Pancreas (tissue), 10 donors: ENCODE measurements around the gene AGPAT4. TPM values are rescaled to one million over a fixed set of nuclear protein-coding genes. Genes with fewer than 3 reads are reported as not detected.
A peak's percentile ranks its signal among the peaks of the same experiment; 100 is the strongest.

Experiments used
- ATAC-seq, 4 donors: fragments of 200-7000 bp; cut with Tn5 transposase; one replicate each; pipeline versions ENCODE4 v1.8.0 to v1.9.1; 2020; ENCODE audit warnings: mild to moderate bottlenecking in 4 of 4, moderate library complexity in 4 of 4
- DNase-seq, 6 donors: peaks; one replicate each; pipeline ENCODE4 v3.0.0-alpha.2; 2020
- FAIRE-seq: peaks from 2 replicates; lab custom pipeline; 2012; peaks lifted over from hg19 to GRCh38; lab: Jason Lieb, UNC
- H3K27ac ChIP-seq, 4 donors: fragments of 200-600 bp; sonication (generic); 1 replicate in 3 of 4; 2 replicates in 1 of 4; pipeline versions ENCODE4 v1.5.0 to v1.8.0; 2020
- H3K27me3 ChIP-seq, 4 donors: fragments of 200-600 bp; one replicate each; pipeline ENCODE4 v1.8.0; 2021
- H3K36me3 ChIP-seq, 3 donors: fragments of 200-600 bp; sonication (generic) in 1 of 3; one replicate each; pipeline versions ENCODE4 v1.5.0 to v1.8.0; 2020 to 2021
- H3K4me1 ChIP-seq, 3 donors: fragments of 200-600 bp; one replicate each; pipeline ENCODE4 v1.8.0; 2021
- H3K4me3 ChIP-seq, 4 donors: fragments of 200-600 bp; sonication (generic) in 2 of 4; one replicate each; pipeline versions ENCODE4 v1.5.0 to v1.8.0; 2020 to 2021
- H3K9me3 ChIP-seq, 4 donors: fragments of 200-600 bp; one replicate each; pipeline ENCODE4 v1.8.0; 2021
- WGBS, 2 donors: extraction: QIAGEN DNeasy Blood & Tissue Kit; methylation state at CpG; one replicate each; pipeline ENCODE4 v1.1.7; 2013; 5-methylcytosine and 5-hydroxymethylcytosine counted together
- intact Hi-C, 3 donors: fragments of 100-400 bp; cut with DNase I; formaldehyde crosslinking; loops; one replicate each; pipeline versions ENCODE4 v1.11.1 to v1.14.2; 2022
- polyA plus RNA-seq, 2 donors: library from polyadenylated mRNA; stranded (reverse); fragments of 200-250 nt; gene quantifications; one replicate each; pipeline ENCODE4 v1.2.3, GENCODE V29; 2013
- total RNA-seq, 6 donors: library from RNA; stranded (reverse); fragmentation: NEBNext Ultra II Directional in 4 of 6; extraction: Animal tissue kit (Norgen Biotek cat#: 25700) in 4 of 6; gene quantifications; one replicate each; pipeline versions ENCODE4 v1.2.1 to v1.2.4, GENCODE V29; 2021 to 2023
- TF ChIP-seq, protein P1 (sequence below), 4 donors: fragments of 200-600 bp; sonication (generic) in 3 of 4; IDR thresholded peaks; one replicate each; pipeline versions ENCODE4 v1.5.0 to v1.8.0; 2021; ENCODE audit warnings: antibody characterized with exemption in 4 of 4
- donor health status: healthy with polysubstance abuse.
- donor health status: DM: no; HTN: no; CAD: no; lungs with moderate emphysema.
- donor health status: DM: no; HTN: no; CAD: no.
- donor health status: control.
- donor health status: control.
- donor health status: Bipolar disorder and iron deficiency.
- donor health status: DM: yes; HTN: yes; CAD: no.
- donor health status: DM: no; HTN: no; CAD: no.
- donor health status: DM: no; HTN: no; CAD: no.
- donor health status: DM: yes; HTN: yes; CAD: no.

AGPAT4 gene
- total and polyA plus RNA-seq, 8 donors = 1.6 to 6.4 (median 2.3) TPM

DNA sequence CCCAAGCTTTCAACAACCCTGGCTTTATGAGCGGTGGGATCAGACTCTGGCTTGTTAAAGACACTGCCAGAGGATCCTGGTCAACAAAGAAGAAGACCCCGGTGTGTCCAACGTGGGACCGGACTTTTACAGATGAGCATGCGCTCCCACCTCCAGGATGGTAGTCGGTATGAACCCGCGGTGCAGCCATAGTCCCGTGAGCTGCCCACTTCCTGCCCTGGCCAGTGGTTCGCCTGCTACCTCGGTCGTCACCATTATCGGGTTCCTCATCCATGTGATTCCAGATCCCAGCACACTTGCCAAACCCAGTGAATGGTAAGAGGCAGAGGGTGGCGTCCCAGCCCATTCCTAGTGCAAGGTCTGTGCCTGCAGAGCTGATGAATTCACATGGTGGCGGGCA, 112.7 kb downstream of the AGPAT4 start:
- H3K9me3 ChIP-seq = no peaks in the 10 kb centered on the region
- no peaks in the 10 kb centered on the region for H3K27me3 ChIP-seq
- intact Hi-C loops = no loop called here
- 96 to 97% methylated on average over 15 of the region's 15 CpGs for WGBS, 2 donors
- no peak overlapping the region for H3K27ac ChIP-seq
- H3K36me3 ChIP-seq = no peaks in the 10 kb centered on the region
- no peak overlapping the region for H3K4me3 ChIP-seq
- ATAC-seq = no peak
- TF ChIP-seq, protein P1, sequence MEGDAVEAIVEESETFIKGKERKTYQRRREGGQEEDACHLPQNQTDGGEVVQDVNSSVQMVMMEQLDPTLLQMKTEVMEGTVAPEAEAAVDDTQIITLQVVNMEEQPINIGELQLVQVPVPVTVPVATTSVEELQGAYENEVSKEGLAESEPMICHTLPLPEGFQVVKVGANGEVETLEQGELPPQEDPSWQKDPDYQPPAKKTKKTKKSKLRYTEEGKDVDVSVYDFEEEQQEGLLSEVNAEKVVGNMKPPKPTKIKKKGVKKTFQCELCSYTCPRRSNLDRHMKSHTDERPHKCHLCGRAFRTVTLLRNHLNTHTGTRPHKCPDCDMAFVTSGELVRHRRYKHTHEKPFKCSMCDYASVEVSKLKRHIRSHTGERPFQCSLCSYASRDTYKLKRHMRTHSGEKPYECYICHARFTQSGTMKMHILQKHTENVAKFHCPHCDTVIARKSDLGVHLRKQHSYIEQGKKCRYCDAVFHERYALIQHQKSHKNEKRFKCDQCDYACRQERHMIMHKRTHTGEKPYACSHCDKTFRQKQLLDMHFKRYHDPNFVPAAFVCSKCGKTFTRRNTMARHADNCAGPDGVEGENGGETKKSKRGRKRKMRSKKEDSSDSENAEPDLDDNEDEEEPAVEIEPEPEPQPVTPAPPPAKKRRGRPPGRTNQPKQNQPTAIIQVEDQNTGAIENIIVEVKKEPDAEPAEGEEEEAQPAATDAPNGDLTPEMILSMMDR (IDR thresholded peaks at IDR 0.05) = no peak
- no peak for DNase-seq
- FAIRE-seq = no peak
- H3K4me1 ChIP-seq = no peaks in the 10 kb centered on the region

DNA sequence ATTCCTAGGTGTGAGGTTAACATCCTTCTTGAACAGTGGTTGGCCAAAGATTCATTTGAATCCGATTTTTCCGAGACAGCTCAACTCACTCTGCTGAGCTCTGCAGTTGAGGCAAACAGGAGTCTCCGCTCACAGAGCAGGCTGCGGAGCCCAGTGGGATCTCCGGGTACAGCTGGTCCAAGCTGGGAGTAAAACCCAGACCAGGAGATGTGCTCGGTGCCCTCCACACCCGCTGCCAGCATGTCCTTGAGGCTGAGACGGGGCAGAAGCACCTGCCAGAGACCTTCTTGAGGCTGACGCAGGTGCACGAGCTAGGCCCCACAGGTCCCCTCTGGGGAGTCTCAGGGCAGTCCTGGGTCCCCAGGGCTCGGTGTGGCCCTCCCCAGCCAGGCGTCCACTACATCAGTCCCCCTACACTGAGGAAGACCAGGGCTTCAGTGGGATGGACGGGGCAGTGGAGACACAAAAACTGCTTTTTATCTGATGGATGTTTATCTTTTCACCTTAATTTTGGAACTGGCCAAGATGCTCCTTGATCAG, 119.0 kb downstream of the AGPAT4 start:
- ATAC-seq (no peak), FAIRE-seq (no peak), DNase-seq (no peak)
- Histone ChIP-seq H3K4me3 (no peak overlapping the region), H3K27me3 (no peaks in the 10 kb centered on the region), H3K27ac (no peak overlapping the region), H3K9me3 (no peaks in the 10 kb centered on the region), H3K36me3 (no peaks in the 10 kb centered on the region), H3K4me1 (no peaks in the 10 kb centered on the region)
- intact Hi-C loops = loop anchor here in 1 of 3 donors (10.0 kb wide), 1 partner anchor 220 kb away; no protein-coding TSS in a partner anchor
- TF ChIP-seq, protein P1 (IDR thresholded peaks at IDR 0.05) = no peak
- WGBS, 2 donors = 86 to 90% methylated on average over 13 of the region's 13 CpGs

DNA sequence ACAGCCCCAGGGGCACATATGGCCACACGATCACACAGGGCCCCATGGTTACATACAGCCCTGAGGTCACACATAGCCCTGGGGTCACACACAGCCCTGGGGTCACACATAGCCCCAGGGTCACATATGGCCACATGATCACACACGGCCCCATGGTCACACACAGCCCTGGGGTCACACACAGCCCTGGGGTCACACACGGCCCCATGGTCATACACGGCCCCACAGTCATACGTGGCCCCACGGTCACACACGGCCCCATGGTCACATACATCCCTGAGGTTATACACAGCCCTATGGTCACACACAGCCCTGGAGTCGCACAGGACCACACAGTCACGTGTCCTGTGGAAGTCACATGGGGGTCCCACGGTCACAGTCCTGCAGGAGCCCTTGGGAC, 120.1 kb downstream of the AGPAT4 start:
- H3K27ac ChIP-seq = no peak overlapping the region
- no peaks in the 10 kb centered on the region for H3K27me3 ChIP-seq
- no peak overlapping the region for H3K4me3 ChIP-seq
- H3K36me3 ChIP-seq = no peaks in the 10 kb centered on the region
- H3K9me3 ChIP-seq = no peaks in the 10 kb centered on the region
- WGBS, 2 donors = 89 to 93% methylated on average over 10 of the region's 10 CpGs
- FAIRE-seq = no peak
- intact Hi-C loops = loop anchor here in 1 of 3 donors (10.0 kb wide), 1 partner anchor 221 kb away; no protein-coding TSS in a partner anchor
- H3K4me1 ChIP-seq = no peaks in the 10 kb centered on the region
- DNase-seq = peak in 1 of 6 donors; percentile 52
- TF ChIP-seq, protein P1 (IDR thresholded peaks at IDR 0.05) = no peak
- ATAC-seq = peak in 1 of 4 donors; percentile 11

DNA sequence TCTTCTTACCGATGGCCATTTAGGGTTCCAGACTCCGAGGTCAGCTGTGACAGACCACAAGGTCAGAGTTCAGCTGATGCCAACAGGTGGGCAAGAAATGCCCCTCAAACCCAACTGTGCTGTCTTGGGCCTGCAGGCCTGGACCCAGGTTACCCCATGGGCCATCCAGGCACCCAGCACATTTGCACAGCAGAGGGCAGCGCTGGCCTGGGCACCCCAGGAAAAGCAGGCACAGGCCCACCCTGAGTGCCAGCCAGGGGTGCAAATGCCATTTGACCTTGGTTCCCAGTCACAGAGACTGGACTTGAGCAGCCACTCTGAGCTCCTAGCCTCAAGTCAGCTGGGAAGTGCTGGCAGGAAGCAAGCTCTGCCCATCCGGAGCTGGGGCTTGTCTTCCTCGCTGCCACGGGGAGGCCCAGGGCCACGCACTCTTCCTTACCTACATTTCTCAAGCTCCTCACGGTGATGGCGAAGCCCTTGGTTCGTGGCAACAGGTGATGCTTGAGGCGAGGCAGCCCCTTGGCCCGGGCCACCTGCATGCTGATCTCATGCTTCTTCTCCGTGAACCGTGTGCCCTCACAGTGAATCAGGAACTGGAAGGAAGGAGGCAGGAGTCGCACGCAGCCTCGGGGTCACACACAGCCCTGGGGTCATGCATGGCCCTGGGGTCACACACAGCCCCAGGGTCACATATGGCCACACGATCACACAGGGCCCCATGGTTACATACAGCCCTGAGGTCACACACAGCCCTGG, 120.8 kb downstream of the AGPAT4 start:
- intact Hi-C loops = loop anchor here in 1 of 3 donors (10.0 kb wide), 1 partner anchor 222 kb away; no protein-coding TSS in a partner anchor
- no peaks in the 10 kb centered on the region for H3K36me3 ChIP-seq
- H3K27me3 ChIP-seq = no peaks in the 10 kb centered on the region
- ATAC-seq (peak in 3 of 4 donors; percentile 55 to 70 (median 70)), FAIRE-seq (no peak), DNase-seq (no peak)
- no peaks in the 10 kb centered on the region for H3K9me3 ChIP-seq
- H3K27ac ChIP-seq = no peak overlapping the region
- TF ChIP-seq, protein P1 (IDR thresholded peaks at IDR 0.05) = peak in 1 of 4 donors; percentile 12
- H3K4me3 ChIP-seq = no peak overlapping the region
- H3K4me1 ChIP-seq = no peaks in the 10 kb centered on the region
- 90 to 93% methylated on average over 18 of the region's 18 CpGs for WGBS, 2 donors

DNA sequence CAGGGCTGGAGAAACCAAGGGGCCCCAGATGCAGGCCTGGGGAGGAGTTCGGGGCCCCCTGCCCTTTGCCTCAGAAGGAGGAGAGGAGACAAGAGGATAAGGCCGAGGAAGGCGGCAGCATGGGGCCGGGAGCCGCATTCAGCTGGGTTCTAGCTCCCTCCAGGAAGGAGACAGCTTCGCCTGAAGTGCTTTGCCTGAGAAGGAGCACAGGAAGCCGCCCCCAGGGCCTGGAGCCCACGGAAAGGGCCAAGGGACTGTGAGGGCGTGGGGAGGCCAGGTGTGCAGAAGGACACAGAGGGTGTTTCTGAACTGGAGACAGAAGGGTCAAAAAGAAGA, 121.4 kb downstream of the AGPAT4 start:
- Histone ChIP-seq H3K4me1 (no peaks in the 10 kb centered on the region), H3K36me3 (no peaks in the 10 kb centered on the region), H3K27me3 (no peaks in the 10 kb centered on the region), H3K4me3 (no peak overlapping the region), H3K27ac (no peak overlapping the region), H3K9me3 (no peaks in the 10 kb centered on the region)
- DNase-seq (peak in 1 of 6 donors; percentile 57), FAIRE-seq (no peak), ATAC-seq (no peak)
- intact Hi-C loops = loop anchor here in 1 of 3 donors (10.0 kb wide), 1 partner anchor 222 kb away; no protein-coding TSS in a partner anchor
- 75% methylated on average over 9 of the region's 9 CpGs for WGBS, 2 donors
- TF ChIP-seq, protein P1 (IDR thresholded peaks at IDR 0.05) = no peak
